Retinal pigment epithelial cell (primary cell): ENCODE results near the gene OSTN.
"Not testable (repeated sequence)": the region's sequence is repeated elsewhere in the genome, so short reads cannot be mapped to it uniquely, and the experiment has no call there.

Experiments used
- DNase-seq: peaks from one replicate; pipeline ENCODE4 v3.0.0-alpha.2; 2010; ENCODE audit warnings: low read depth
- H3K4me3 ChIP-seq: 2 replicates; pipeline ENCODE4 v1.5.1; 2011; ENCODE audit warnings: mild to moderate bottlenecking, low read length, control low read depth, moderate library complexity
- TF ChIP-seq, protein P1 (sequence below): conservative IDR thresholded peaks from 2 replicates; pipeline ENCODE4 v1.5.1; 2011; ENCODE audit warnings: low read depth, low read length, control low read depth, inconsistent platforms

OSTN gene

DNA sequence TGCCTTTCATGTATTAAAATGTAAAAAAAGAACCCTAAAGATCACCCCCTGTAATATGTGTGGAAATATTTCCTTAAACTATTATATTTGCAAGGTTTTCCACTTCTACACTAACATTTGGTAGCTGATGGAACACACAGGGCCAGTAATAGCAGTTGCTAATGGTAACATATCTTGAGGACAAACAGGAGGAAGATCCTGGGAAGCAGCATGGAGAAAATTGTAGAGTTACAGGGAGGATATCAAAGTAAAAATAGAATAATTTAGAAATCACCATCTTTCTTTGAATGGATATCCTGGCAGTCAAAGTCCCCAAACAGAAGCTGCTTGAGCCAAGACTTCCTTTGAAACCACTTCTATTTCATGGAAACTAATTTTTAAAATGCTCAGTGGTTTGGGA is 29.5 kb upstream of the OSTN start:
- TF ChIP-seq, protein P1, sequence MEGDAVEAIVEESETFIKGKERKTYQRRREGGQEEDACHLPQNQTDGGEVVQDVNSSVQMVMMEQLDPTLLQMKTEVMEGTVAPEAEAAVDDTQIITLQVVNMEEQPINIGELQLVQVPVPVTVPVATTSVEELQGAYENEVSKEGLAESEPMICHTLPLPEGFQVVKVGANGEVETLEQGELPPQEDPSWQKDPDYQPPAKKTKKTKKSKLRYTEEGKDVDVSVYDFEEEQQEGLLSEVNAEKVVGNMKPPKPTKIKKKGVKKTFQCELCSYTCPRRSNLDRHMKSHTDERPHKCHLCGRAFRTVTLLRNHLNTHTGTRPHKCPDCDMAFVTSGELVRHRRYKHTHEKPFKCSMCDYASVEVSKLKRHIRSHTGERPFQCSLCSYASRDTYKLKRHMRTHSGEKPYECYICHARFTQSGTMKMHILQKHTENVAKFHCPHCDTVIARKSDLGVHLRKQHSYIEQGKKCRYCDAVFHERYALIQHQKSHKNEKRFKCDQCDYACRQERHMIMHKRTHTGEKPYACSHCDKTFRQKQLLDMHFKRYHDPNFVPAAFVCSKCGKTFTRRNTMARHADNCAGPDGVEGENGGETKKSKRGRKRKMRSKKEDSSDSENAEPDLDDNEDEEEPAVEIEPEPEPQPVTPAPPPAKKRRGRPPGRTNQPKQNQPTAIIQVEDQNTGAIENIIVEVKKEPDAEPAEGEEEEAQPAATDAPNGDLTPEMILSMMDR = no peak
- no peak for DNase-seq

GRCh38 chr3:191170097-191170496 is 28.9 kb upstream of the OSTN start:
- TF ChIP-seq, protein P1 = no peak
- no peak overlapping the region for H3K4me3 ChIP-seq
- no peak for DNase-seq

More for the DNA sequence above, 29.5 kb upstream of the OSTN start:
- H3K4me3 ChIP-seq = no peak overlapping the region

DNA sequence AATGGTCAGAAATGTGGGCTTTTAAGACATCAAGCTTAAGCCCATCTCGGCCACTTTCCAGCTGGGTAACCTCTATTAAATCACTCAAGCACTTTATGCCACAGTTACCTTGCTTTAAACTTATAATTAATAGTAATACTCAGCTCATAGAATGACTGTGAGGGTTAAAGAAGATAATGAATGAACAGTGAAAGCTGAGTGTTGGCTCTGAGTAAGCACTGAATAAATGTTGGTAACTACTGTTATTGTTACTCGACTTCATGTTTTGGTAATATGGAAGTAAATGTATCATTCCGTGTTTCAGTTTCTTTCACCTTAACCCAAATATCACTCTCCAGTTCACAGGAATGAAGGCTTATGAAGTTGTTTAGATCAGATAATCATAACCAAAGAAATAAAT is 23.9 kb upstream of the OSTN start:
- DNase-seq = peak; percentile 5
- no peak overlapping the region for H3K4me3 ChIP-seq
- TF ChIP-seq, protein P1 = no peak

- TF ChIP-seq, protein P1 = no peak
- H3K4me3 ChIP-seq = no peak overlapping the region
- DNase-seq = no peak
Measured at GRCh38 chr3:191176038-191176785, 22.8 kb upstream of the OSTN start.

DNA sequence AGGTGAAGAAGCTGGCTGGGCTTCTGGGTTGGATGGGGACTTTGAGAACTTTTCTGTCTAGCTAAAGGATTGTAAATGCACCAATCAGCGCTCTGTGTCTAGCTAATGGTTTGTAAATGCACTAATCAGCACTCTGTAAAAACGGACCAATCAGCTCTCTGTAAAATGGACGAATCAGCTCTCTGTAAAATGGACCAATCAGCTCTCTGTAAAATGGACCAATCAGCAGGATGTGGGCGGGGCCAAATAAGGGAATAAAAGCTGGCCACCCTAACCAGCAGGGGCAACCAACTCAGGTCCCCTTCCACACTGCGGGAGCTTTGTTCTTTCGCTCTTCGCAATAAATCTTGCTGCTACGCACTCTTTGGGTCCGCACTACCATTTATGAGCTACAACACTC is 13.7 kb upstream of the OSTN start:
- H3K4me3 ChIP-seq = not testable (repeated sequence)

DNA sequence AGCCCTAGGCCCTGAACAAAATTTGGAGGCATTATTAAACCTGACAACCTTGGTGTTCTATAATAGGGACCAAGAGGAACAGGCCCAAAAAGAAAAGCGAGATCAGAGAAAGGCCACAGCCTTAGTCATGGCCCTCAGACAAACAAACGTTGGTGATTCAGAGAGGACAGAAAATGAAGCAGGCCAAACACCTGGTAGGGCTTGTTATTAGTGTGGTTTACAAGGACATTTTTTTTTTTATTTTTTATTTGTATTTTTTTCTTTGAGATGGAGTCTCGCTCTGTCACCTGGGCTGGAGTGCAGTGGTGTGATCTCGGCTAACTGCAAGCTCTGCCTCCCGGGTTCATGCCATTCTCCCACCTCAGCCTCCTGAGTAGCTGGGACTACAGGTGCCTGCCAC is 10.8 kb upstream of the OSTN start:
- H3K4me3 ChIP-seq, DNase-seq: not testable (repeated sequence)

More for the DNA sequence above, 13.7 kb upstream of the OSTN start:
- DNase-seq = not testable (repeated sequence)

DNA sequence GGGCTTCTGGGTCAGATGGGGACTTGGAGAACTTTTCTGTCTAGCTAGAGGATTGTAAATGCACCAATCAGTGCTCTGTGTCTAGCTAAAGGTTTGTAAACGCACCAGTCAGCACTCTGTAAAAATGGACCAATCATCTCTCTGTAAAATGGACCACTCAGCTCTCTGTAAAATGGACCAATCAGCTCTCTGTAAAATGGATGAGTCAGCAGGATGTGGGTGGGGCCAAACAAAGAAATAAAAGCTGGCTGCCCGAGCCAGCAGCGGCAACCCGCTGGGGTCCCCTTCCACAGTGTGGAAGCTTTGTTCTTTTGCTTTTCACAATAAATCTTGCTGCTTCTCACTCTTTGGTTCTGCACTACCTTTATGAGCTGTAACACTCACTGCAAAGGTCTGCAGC is 6.8 kb upstream of the OSTN start:
- H3K4me3 ChIP-seq, DNase-seq: not testable (repeated sequence)

GRCh38 chr3:191192941-191193340 is 6.1 kb upstream of the OSTN start:
- DNase-seq = no peak
- TF ChIP-seq, protein P1 = no peak
- H3K4me3 ChIP-seq = no peak overlapping the region
